Esophagus squamous epithelium (tissue), 4 donors: ENCODE measurements around the gene TMEM165.

Experiments used
- CTCF ChIP-seq, 6 experiments: fragments of 450-650 bp in 4 of 6; fragments of 200-600 bp in 2 of 6; sonication (generic) in 2 of 6; IDR thresholded peaks; one replicate each; pipeline ENCODE4 v1.5.1; 2016 to 2019; ENCODE audit warnings: antibody characterized with exemption in 6 of 6, mild to moderate bottlenecking in 4 of 6, moderate library complexity in 4 of 6
- POLR2A ChIP-seq, 4 donors: fragments of 450-650 bp; IDR thresholded peaks; one replicate each; pipeline ENCODE4 v1.6.1; 2017; ENCODE audit warnings: antibody characterized with exemption in 4 of 4, mild to moderate bottlenecking in 4 of 4, moderate library complexity in 3 of 4

GRCh38 chr4:55345980-55346850 lies 49.5 kb upstream of the TMEM165 start, which contains the start of gene SRD5A3:
- TF ChIP-seq CTCF (IDR thresholded peaks at IDR 0.05), result peak; percentile 87 to 98 (median 96)
- TF ChIP-seq POLR2A (IDR thresholded peaks at IDR 0.05), result peak in 2 of 4 donors; percentile 31 to 76
